Activated CD4-positive, alpha-beta T cell treated with anti-CD3 and anti-CD28 coated beads, Interleukin-2, amount 50 U/mL, for 4 hours (primary cell): ENCODE measurements around the gene SDSL.

Experiments
- DNase-seq, 2 experiments: peaks; one replicate each; pipeline ENCODE4 v3.0.0-alpha.2; 2020

The SDSL gene

GRCh38 chr12:113422030-113422885, at the start of gene SDSL:
SDSL (plus strand) TSS chr12:113422380; CDS start chr12:113427983, 5,603 bp downstream.
- no peak for DNase-seq

GRCh38 chr12:113373440-113373839, 48.7 kb upstream of the SDSL start:
- no peak for DNase-seq

- DNase-seq, result no peak
Measured at GRCh38 chr12:113373969-113374368, 48.2 kb upstream of the SDSL start.

GRCh38 chr12:113374823-113375428, 47.3 kb upstream of the SDSL start:
- DNase-seq, result no peak

GRCh38 chr12:113378291-113378690, 43.9 kb upstream of the SDSL start:
- DNase-seq, result no peak

GRCh38 chr12:113381220-113381619, 41.0 kb upstream of the SDSL start:
- no peak for DNase-seq

- no peak for DNase-seq
Measured at GRCh38 chr12:113382206-113382605, 40.0 kb upstream of the SDSL start.

- no peak for DNase-seq
Measured at GRCh38 chr12:113384778-113385177, 37.4 kb upstream of the SDSL start.

- DNase-seq, result no peak
Measured at GRCh38 chr12:113385282-113385882, 36.8 kb upstream of the SDSL start.

GRCh38 chr12:113386866-113387566, 35.2 kb upstream of the SDSL start:
- DNase-seq, result no peak

- DNase-seq, result no peak
Measured at GRCh38 chr12:113387631-113388030, 34.5 kb upstream of the SDSL start.

GRCh38 chr12:113388351-113388750, 33.8 kb upstream of the SDSL start:
- DNase-seq, result no peak

- DNase-seq, result no peak
Measured at GRCh38 chr12:113390064-113391043, 31.8 kb upstream of the SDSL start.

GRCh38 chr12:113391145-113391544, 31.0 kb upstream of the SDSL start:
- no peak for DNase-seq

- no peak for DNase-seq
Measured at GRCh38 chr12:113391650-113392337, 30.4 kb upstream of the SDSL start.

- DNase-seq, result no peak
Measured at GRCh38 chr12:113392520-113392919, 29.7 kb upstream of the SDSL start.

- DNase-seq, result no peak
Measured at GRCh38 chr12:113392988-113393579, 29.1 kb upstream of the SDSL start.

- DNase-seq, result no peak
Measured at GRCh38 chr12:113393749-113394148, 28.4 kb upstream of the SDSL start.

GRCh38 chr12:113395119-113395518, 27.1 kb upstream of the SDSL start:
- DNase-seq, result no peak

GRCh38 chr12:113396200-113396599, 26.0 kb upstream of the SDSL start:
- DNase-seq, result no peak
